AG08395 (cell line): ENCODE data around the gene SLC37A1.

Experiments
- DNase-seq: peaks from one replicate; pipeline ENCODE4 v3.0.0; 2012; ENCODE audit warnings: mixed read lengths, low spot score

SLC37A1 gene

DNA sequence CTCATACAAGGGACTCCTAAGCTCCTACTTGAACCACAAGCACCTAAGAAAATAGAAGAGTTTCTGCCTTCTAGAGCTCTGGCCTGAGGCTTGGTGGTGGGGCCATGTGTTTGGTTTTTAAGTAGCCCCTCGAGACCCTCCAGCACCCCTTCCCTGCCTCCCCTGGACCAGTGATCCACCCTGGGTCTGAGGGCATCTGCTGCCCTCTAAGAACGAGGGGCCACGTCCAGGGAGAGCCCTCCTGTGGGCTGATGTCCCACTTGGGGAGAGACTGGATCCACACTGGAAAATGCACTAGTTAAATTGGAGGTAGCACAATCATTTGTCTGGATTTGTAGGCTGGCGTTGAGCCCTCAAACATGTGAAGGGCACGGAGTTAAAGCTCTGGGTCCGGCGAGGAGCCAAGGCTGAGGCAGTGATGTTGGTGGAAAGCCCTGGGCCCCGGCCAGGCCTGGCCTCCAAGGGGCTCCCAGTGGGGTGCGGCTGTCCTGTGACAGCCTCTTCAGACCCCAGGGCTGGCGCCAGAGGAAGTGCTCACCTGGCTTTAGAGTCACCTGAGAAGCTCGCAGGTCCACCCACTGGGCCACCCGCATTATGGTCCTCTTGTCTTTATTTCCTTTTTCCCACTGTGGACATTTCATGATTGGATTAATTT is 65.2 kb downstream of the SLC37A1 start:
- DNase-seq, result no peak

DNA sequence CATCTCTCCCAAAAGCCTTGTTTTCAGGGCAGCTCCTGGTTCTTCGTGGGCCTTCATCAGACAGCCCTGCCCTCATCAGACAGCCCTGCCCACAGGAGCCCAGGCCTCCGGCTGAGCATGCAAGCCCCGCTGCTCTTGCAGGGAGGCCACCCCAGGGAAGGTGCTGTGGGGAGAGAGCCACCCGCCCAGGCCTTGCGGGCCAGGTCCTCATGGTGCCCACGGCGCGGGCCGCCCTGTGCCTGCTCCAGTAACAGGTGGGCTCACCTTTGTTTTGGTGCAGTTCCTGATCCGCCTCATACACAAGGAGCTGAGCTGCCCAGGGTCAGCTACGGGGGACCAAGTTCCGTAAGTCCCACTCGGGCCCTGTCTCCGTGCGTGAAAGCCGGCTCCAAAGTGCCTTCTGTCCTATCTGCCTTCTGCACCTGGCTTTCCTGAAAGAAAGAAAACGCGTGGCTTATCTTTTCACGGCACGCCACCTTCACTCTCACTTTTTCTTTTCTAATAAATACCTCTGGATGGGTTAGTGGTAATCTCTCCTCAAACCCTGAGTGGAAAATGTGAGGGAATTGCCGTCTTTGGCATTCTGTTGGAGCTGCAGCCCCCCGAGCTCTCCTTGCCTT is 65.9 kb downstream of the SLC37A1 start:
- no peak for DNase-seq

DNA sequence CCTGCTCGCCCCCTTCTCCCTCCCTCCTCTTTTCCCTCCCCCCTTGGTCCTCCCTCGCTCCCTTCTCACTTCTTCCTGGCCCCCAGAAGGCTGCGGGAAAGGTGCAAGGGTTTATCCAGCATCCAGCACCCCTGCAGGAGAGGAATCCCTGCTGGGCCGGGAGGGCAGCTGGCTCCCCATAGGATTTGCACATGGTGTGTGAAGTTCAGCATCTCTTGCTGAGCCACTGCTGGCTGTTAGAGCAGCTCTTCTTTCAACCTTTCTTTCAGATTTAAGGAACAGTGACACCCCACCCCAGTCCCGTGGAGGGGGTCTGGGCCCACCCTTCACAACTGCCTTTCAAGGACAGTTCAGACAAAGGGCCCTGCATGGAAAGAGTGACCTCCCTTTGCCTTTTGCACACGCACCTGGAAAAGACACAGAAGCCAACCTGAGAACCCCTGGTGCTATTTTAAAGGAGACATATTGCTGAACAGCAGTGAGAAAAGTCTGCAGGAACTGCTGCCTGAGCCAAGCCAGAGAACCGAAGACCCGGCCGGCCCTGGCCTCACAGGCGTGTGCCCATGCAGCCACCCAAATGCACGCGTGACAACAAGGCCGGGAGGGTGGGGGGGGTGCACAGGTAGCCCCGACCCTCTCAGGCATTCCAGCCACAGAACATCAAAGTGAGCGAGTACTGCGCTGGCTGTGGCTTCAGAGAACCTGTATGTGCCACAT is 66.6 kb downstream of the SLC37A1 start:
- DNase-seq, result no peak

DNA sequence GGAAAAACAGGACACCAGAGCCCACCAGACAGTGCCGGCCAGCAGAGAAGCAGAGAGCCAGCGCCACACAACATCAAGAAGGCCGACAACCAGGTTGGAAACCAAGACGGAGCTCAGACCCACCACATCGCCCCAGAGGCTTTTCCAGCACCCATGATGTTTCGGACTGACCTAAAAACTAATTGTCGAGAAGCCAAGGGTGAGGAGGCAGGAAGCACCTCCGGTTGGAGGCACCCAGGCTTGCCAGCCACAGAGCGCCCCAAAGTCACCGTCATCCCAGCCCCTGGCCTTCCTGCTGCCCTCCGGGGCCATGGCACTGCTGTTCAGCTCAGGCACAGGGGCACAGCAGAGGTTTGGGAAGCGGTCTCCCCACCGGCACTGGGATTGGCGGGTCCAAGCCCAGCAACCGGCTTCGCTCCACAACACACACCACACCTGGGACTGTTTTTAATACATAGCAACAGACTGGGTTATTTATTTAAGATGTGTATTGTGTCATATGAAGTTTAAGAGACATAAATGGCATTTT is 67.2 kb downstream of the SLC37A1 start:
- DNase-seq, result no peak

DNA sequence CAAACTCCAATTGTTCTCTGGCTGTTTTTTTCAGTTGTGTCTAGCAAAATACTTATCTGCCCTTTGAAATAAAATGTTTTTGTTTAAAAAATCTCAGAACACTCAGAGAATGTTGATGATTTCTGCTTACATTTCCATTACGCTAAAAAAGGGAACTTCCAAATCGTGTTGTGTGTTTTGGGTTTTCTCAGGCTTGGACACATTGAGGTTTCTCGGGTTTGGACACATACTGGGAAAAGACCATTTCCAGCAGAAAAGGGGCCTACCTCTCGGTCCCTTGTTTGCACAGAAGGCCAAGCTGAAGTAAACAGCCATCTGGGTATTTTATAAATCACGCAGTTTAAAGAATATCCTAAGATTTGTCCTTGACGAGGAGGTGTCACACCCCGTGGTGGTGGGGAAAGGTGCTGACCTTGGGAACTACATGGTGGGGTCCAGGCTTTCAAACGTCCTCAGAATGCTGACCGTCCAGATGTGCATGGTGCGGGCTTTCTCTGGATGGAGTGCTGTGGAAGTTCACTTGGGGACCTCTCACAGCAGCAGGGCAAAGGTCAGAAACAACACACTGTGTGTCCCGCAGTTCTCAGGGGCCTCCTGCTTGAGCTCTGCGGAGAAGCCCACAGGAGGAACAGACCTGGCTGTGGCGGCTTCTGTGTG is 67.8 kb downstream of the SLC37A1 start:
- no peak for DNase-seq

- DNase-seq, result no peak
Observed at GRCh38 chr21:42581993-42582786, 68.5 kb downstream of the SLC37A1 start.

DNA sequence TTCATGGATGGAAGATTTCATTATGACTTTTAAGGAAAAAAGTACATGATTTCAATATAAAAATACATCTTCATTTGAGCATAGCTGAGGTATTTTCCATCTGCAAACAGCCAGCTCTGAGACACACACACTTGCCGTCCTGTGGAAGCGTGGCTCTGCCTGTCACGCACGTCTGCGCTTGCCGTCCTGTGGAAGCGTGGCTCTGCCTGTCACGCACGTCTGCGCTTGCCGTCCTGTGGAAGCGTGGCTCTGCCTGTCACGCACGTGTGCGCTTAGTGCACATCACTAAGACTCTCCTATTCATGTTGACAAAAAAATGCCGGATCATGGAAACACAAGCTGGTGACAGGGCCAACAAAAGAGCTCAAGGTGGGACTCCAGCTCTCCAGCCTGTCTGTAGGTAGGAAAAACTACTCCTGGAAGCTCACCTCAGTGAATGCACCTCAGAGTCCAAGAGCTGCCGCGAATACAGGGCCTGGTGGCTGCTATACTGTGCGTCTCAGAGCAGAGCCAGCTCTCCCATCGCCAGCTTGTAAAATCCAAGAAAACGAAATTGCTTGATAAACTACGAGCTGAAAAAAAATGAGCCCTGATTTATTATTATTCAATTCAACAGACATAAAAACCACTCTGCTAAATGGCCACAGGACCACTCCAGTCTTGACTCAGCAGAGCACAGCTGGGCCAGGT is 69.3 kb downstream of the SLC37A1 start:
- no peak for DNase-seq

DNA sequence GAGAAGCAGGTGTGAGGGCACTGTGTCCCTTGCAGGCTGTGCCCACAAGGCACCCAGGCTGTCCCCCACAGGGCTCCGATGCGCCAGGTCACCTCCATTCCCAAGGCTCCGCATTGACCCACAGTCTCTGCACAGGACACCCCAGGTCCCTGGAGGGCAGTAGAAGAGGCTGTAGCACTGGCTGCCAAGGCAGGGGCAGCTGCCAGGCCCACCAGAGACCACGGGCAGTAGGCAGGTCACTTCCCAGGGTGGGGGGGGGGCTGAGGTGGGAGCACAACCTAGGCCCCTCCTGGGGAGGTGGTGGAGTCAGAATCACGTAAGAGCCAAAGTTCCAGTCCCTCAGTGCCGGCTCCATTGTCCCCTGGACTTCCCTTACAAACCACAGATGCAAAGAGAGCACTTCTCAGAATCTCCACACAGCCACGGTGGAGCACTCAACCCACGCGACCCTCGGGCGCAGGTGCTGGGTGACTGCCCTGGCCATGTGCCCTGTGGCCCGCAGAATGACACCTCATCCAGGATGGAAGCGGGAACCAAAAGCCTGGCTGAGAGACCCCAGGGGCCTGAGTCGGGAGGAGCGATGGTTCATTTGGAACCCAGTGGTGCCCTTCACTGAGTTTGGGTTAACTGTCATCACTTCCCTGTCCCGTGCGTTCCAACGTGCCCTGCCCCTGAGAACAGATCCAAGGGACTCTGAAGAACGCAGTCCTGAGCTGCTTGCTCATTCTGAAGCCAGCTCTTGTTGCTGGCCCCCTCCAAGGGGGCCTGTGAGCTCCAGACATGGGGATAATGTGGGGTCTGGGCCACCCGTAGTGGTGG is 70.0 kb downstream of the SLC37A1 start:
- DNase-seq, result no peak

- no peak for DNase-seq
Observed at GRCh38 chr21:42584296-42584641, 70.6 kb downstream of the SLC37A1 start.

- DNase-seq, result no peak
Observed at GRCh38 chr21:42585881-42586280, 72.2 kb downstream of the SLC37A1 start.

- DNase-seq, result no peak
Observed at GRCh38 chr21:42586406-42586805, 72.8 kb downstream of the SLC37A1 start.

GRCh38 chr21:42587036-42587435 is 73.4 kb downstream of the SLC37A1 start:
- no peak for DNase-seq

DNA sequence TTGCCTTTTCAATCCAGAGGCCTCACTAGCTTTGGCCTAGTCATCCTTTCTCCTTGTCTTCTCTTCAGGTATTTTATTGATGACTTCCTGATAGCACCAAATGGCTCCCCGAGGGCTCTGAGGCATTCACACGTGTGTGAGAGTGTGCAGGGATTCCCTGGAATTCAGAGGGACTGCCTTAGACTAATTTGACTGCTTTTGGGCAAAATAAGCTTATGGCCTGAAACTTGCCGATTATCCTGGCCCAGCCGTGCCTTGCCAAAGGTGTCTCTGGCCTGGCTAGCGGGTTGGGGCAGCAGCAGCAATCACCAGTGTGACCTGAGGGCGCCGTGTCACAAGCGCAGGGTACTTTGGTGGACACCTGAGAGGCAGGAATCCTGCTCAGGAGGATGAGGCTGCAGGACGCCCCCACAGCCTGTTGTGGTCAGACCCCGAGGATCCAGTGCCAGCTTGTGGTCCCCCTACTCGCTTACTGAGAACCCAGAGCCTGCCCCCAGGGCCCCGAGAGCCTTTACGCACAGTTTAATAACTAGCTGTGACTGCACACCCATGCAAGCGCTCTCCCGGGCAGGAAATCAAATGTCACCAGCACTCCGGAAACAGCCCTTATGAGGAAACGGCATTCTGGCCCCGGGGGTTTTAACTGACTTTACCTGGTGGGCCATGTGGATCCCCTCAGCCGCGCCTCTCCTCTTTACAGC is 76.9 kb downstream of the SLC37A1 start:
- DNase-seq, result no peak

- no peak for DNase-seq
Observed at GRCh38 chr21:42591170-42591869, 77.7 kb downstream of the SLC37A1 start.

DNA sequence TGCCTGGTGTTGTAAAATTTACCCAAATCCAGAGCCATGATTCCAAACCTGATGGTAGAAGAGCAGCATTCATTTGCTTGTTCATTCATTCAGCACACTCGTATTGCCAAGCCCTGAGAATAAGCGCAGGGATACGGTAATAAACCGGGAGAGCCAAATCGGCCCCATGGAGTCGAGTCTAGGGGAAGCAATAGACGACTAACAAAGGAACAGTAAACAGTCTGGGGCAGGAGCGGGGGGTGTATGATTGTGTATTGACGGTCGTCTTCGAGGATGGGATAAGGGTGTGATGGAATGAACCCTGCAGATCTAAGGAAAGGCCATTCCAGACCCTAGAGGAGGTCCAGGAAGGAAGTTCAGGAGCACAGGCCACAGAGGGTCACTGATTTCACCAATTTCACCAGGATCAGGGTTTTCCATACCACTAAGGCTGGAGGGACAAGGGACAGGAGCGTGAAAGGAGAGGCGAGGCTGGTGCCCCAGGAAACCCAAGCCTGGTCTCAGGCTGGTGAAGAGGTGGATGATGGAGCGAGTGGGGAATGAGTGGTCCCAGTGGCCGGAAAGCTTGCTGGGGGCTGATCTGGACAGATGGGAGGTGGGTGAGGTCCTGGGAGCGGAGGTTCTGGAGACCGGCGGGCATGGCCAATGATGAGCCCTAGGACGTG is 78.6 kb downstream of the SLC37A1 start:
- no peak for DNase-seq

- DNase-seq, result peak; percentile 89
Observed at GRCh38 chr21:42593007-42593814, 79.6 kb downstream of the SLC37A1 start.

DNA sequence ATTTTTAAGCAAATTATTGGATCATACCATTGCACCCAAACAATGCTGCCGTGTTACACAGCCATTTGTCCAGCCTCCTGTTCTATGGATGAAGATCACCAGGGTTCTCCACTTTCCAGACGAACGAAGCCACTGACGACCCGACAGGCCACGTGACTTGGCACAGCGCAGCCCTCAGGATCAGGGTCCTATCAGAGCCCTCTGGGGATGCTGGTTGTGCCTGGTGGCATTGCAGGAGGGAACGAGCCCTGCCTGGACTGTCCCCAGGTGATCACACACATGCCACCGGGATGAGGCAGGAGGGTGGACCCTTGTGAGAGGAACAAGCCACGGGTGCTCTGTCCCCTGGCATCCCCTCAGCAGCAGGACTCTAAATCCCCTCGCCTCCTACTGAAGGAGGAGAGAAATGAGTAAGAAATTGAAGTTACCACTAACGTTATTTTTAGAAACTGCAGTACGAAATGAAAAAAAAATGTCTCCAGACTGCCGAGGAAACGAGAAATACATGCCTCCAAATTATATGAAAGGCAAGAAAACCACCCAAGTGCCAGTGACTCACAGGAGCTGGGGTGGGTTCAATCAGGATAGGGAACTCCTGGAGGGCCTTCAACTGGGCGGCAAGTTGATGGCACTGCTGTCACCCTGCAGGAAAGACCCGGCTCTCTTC is 81.1 kb downstream of the SLC37A1 start:
- no peak for DNase-seq
